ENCODE data around the gene VN1R5.
"Not testable (repeated sequence)": the region's sequence is repeated elsewhere in the genome, so short reads cannot be mapped to it uniquely, and the experiment has no call there.

VN1R5 gene

GRCh38 chr1:247274605-247275256 lies 18.9 kb downstream of the VN1R5 start:
- no peak for FAIRE-seq

GRCh38 chr1:247277191-247277590 lies 21.3 kb downstream of the VN1R5 start:
- no peak for FAIRE-seq

- FAIRE-seq = no peak
Observed at GRCh38 chr1:247281001-247281574, 25.2 kb downstream of the VN1R5 start.

- FAIRE-seq = no peak
Observed at GRCh38 chr1:247286134-247286670, 30.3 kb downstream of the VN1R5 start.

- no peak for FAIRE-seq
Observed at GRCh38 chr1:247287460-247287859, 31.6 kb downstream of the VN1R5 start.

GRCh38 chr1:247288341-247288740 lies 32.5 kb downstream of the VN1R5 start:
- no peak for FAIRE-seq

- not testable (repeated sequence) for FAIRE-seq
Observed at GRCh38 chr1:247289274-247289892, 33.5 kb downstream of the VN1R5 start.

GRCh38 chr1:247290576-247290975 lies 34.7 kb downstream of the VN1R5 start:
- FAIRE-seq = no peak

GRCh38 chr1:247291161-247291560 lies 35.3 kb downstream of the VN1R5 start:
- FAIRE-seq = no peak

- FAIRE-seq = no peak
Observed at GRCh38 chr1:247291833-247292561, 36.1 kb downstream of the VN1R5 start.

- no peak for FAIRE-seq
Observed at GRCh38 chr1:247293047-247293446, 37.2 kb downstream of the VN1R5 start.

GRCh38 chr1:247294282-247294681 lies 38.4 kb downstream of the VN1R5 start:
- no peak for FAIRE-seq

GRCh38 chr1:247295274-247295684 lies 39.4 kb downstream of the VN1R5 start:
- FAIRE-seq = no peak

GRCh38 chr1:247295746-247296145 lies 39.9 kb downstream of the VN1R5 start:
- no peak for FAIRE-seq

- FAIRE-seq = no peak
Observed at GRCh38 chr1:247296599-247297180, 40.8 kb downstream of the VN1R5 start.

- FAIRE-seq = no peak
Observed at GRCh38 chr1:247297263-247298123, 41.6 kb downstream of the VN1R5 start.

GRCh38 chr1:247298124-247298481 lies 42.2 kb downstream of the VN1R5 start:
- FAIRE-seq = no peak

- no peak for FAIRE-seq
Observed at GRCh38 chr1:247298701-247299100, 42.8 kb downstream of the VN1R5 start.

- FAIRE-seq = no peak
Observed at GRCh38 chr1:247299723-247300381, 44.0 kb downstream of the VN1R5 start.

GRCh38 chr1:247300491-247301175 lies 44.8 kb downstream of the VN1R5 start:
- FAIRE-seq = no peak

GRCh38 chr1:247301176-247301540 lies 45.3 kb downstream of the VN1R5 start:
- FAIRE-seq = no peak
